Endothelial cell of umbilical vein (primary cell): Measurements from ENCODE around the gene SLIT1. TPM values are rescaled to one million over a fixed set of nuclear protein-coding genes. Genes with fewer than 3 reads are reported as not detected.

Experiments used
- BruUV-seq: library from RNA; stranded (reverse); fragments of 400-500 nt; replicated peaks from 2 replicates; lab custom pipeline; 2021; lab: Mats Ljungman, UMichigan
- CTCF ChIA-PET: fragments of 300-600, 350-600 bp; sonication (Branson Sonifier 250); formaldehyde crosslinking; loops from one replicate; lab custom pipeline; 2021; ENCODE audit warnings: antibody characterized with exemption, inconsistent platforms; lab: Charles Lee
- POLR2A ChIA-PET: fragments of 300-600, 350-600 bp; sonication (Branson Sonifier 250); formaldehyde crosslinking; loops from one replicate; lab custom pipeline; 2021; ENCODE audit warnings: antibody characterized with exemption, inconsistent platforms; lab: Charles Lee
- DNase-seq: peaks from one replicate; pipeline ENCODE4 v3.0.0-alpha.2; 2011; ENCODE audit warnings: low read depth, low spot score
- FAIRE-seq: peaks from 2 replicates; lab custom pipeline; 2011; peaks lifted over from hg19 to GRCh38; lab: Jason Lieb, UNC
- H2AFZ ChIP-seq: 2 replicates; pipeline ENCODE4 v1.6.0; 2012; ENCODE audit warnings: low read depth, low read length, control low read depth, inconsistent platforms
- H3K27ac ChIP-seq: 2 replicates; pipeline ENCODE4 v1.5.1; 2011; ENCODE audit warnings: low read depth, mild to moderate bottlenecking, control low read depth, low read length, moderate library complexity; ENCODE audit not compliant: insufficient read depth
- H3K27me3 ChIP-seq, 2 experiments: 2 replicates each; pipeline versions ENCODE4 v1.6.0 to v1.6.1; 2011; ENCODE audit warnings: low read length in 2 of 2, mixed read lengths in 1 of 2; ENCODE audit not compliant: control insufficient read depth in 2 of 2, insufficient read depth in 2 of 2
- H3K36me3 ChIP-seq, 2 experiments: 2 replicates in 1 of 2; 3 replicates in 1 of 2; pipeline ENCODE4 v1.5.1; 2011; ENCODE audit warnings: low read length in 2 of 2, mild to moderate bottlenecking in 1 of 2, moderate library complexity in 1 of 2; ENCODE audit not compliant: control insufficient read depth in 2 of 2, insufficient read depth in 2 of 2; ENCODE audit errors: extremely low read depth in 1 of 2
- H3K4me1 ChIP-seq: 3 replicates; pipeline ENCODE4 v1.5.1; 2011; ENCODE audit warnings: mild to moderate bottlenecking, low read length; ENCODE audit not compliant: control insufficient read depth, insufficient read depth; ENCODE audit errors: extremely low read depth
- H3K4me2 ChIP-seq: 2 replicates; pipeline ENCODE4 v1.6.1; 2011; ENCODE audit warnings: low read length, control low read depth, mixed read lengths; ENCODE audit not compliant: insufficient read depth
- H3K4me3 ChIP-seq, 3 experiments: fragments of 200-600 bp in 1 of 3; sonication (generic), shearing (Covaris generic) in 1 of 3; replicated peaks in 1 of 3; 2 replicates each; pipeline ENCODE4 v1.5.1; 2011 to 2016; ENCODE audit warnings: control low read depth in 3 of 3, low read length in 3 of 3, mild to moderate bottlenecking in 2 of 3, inconsistent platforms in 1 of 3, low read depth in 1 of 3, moderate library complexity in 1 of 3; ENCODE audit not compliant: insufficient read depth in 1 of 3
- H3K79me2 ChIP-seq: 2 replicates; pipeline ENCODE4 v1.6.0; 2012; ENCODE audit warnings: low read length, inconsistent platforms; ENCODE audit not compliant: control insufficient read depth, insufficient read depth
- H3K9ac ChIP-seq: replicated peaks from 2 replicates; pipeline ENCODE3; 2011; ENCODE audit warnings: low read length, control low read depth; ENCODE audit not compliant: insufficient read depth; ENCODE audit errors: extremely low read depth
- H3K9me1 ChIP-seq: replicated peaks from 3 replicates; pipeline ENCODE4 v1.6.0; 2011; ENCODE audit warnings: mild to moderate bottlenecking, low read length; ENCODE audit not compliant: control insufficient read depth, insufficient read depth; ENCODE audit errors: extremely low read depth
- H3K9me3 ChIP-seq: replicated peaks from 2 replicates; pipeline ENCODE4 v1.5.1; 2012; ENCODE audit warnings: low read length, inconsistent platforms; ENCODE audit not compliant: control insufficient read depth, insufficient read depth
- H4K20me1 ChIP-seq: replicated peaks from 2 replicates; pipeline ENCODE3; 2011; ENCODE audit warnings: mild to moderate bottlenecking, low read length; ENCODE audit not compliant: control insufficient read depth, insufficient read depth; ENCODE audit errors: extremely low read depth
- CTCF ChIP-seq, 2 donors: IDR thresholded peaks; 1 replicate in 1 of 2; 2 replicates in 1 of 2; pipeline ENCODE4 v1.5.1; 2011; ENCODE audit warnings: low read length in 2 of 2, mild to moderate bottlenecking in 2 of 2, moderate library complexity in 2 of 2, control low read depth in 1 of 2, inconsistent platforms in 1 of 2, low read depth in 1 of 2; ENCODE audit not compliant: insufficient read depth in 1 of 2; ENCODE audit errors: extremely low read depth in 1 of 2
- EZH2 ChIP-seq: IDR thresholded peaks from 2 replicates; pipeline ENCODE4 v1.6.1; 2012; ENCODE audit warnings: borderline replicate concordance, low read depth, mild to moderate bottlenecking, moderate library complexity, low read length, inconsistent platforms; ENCODE audit not compliant: severe bottlenecking
- GATA2 ChIP-seq: IDR thresholded peaks from 2 replicates; pipeline ENCODE4 v1.7.0; 2011; ENCODE audit warnings: low read depth, mild to moderate bottlenecking, moderate library complexity, mixed read lengths, low read length; ENCODE audit not compliant: insufficient read length, insufficient read depth
- MAX ChIP-seq: IDR thresholded peaks from 2 replicates; pipeline ENCODE4 v1.6.1; 2011; ENCODE audit not compliant: insufficient read depth, insufficient read length
- MYC ChIP-seq: IDR thresholded peaks from one replicate; pipeline ENCODE4 v1.6.1; 2011; ENCODE audit warnings: mild to moderate bottlenecking, low read depth, low read length
- POLR2A ChIP-seq: IDR thresholded peaks from 2 replicates; pipeline ENCODE4 v1.6.1; 2012; ENCODE audit warnings: low read depth, mild to moderate bottlenecking, control low read depth, low read length
- POLR2AphosphoS5 ChIP-seq: IDR thresholded peaks from 2 replicates; pipeline ENCODE4 v1.6.1; 2012; ENCODE audit warnings: low read depth, mild to moderate bottlenecking, control low read depth, low read length, moderate library complexity; ENCODE audit not compliant: insufficient read depth
- dilution Hi-C: fragments of 300-500 bp; cut with MboI; formaldehyde crosslinking; loops from one replicate; pipeline ENCODE4 v1.15.0; 2019; ENCODE audit warnings: low sequenced_read_pairs; ENCODE audit not compliant: extremely low pct_ligation_motif_present
- intact Hi-C: fragments of 100-400 bp; cut with micrococcal nuclease; formaldehyde crosslinking; loops from one replicate; pipeline ENCODE4 v1.10.0; 2022
- polyA plus RNA-seq, 4 experiments: library from polyadenylated mRNA; depleted of rRNA in 3 of 4; stranded (reverse) in 3 of 4; unstranded in 1 of 4; fragments of >200 nt; gene quantifications; 2 replicates each; pipeline versions ENCODE4 v1.2.1 to v1.2.3, GENCODE V29; 2011 to 2012; ENCODE audit warnings: missing spikeins in 1 of 4
- total RNA-seq: library from RNA; stranded (reverse); gene quantifications from 2 replicates; pipeline ENCODE4 v1.2.3, GENCODE V29; 2021

SLIT1 gene
- total and polyA plus RNA-seq, 2 donors (not counting 3 experiments of a cell fraction or from before 2014, with no cell fraction given), result 0.04 to 0.20 TPM

- no peak for DNase-seq
- FAIRE-seq, result no peak
- H3K9me3 ChIP-seq, result no peaks in the 10 kb centered on the region
- H3K27me3 ChIP-seq, result peaks cover 0 to 2% of the 10 kb centered on the region in 2 experiments
- ChIA-PET POLR2A (no interaction called here), CTCF (interaction anchor here (0.8 to 1.6 kb wide), 3 partner anchors 21 to 34 kb away, joined by 3 to 6 read pairs (median 5); no protein-coding TSS in a partner anchor)
- no peaks in the 10 kb centered on the region for H3K4me1 ChIP-seq
- no peak for TF ChIP-seq EZH2
- no peak for TF ChIP-seq POLR2A
- no peak for TF ChIP-seq MAX
- no peak for TF ChIP-seq MYC
- no peak for TF ChIP-seq GATA2
- TF ChIP-seq POLR2AphosphoS5, result no peak
- TF ChIP-seq CTCF (IDR thresholded peaks at IDR 0.05; ENCODE audit: extremely low read depth in 1 of 2, insufficient read depth in 1 of 2, low read depth in 1 of 2, low read length in 2 of 2), result no peak
- no peaks in the 10 kb centered on the region for H3K9me1 ChIP-seq
- H2AFZ ChIP-seq, result no peak overlapping the region
- H3K79me2 ChIP-seq, result no peaks in the 10 kb centered on the region
- H4K20me1 ChIP-seq, result no peaks in the 10 kb centered on the region
- dilution Hi-C loops, result no loop called here
- intact Hi-C loops, result no loop called here
- H3K4me3 ChIP-seq, result no peak overlapping the region
- BruUV-seq, result no TSS peak
- no peaks in the 10 kb centered on the region for H3K36me3 ChIP-seq
- no peak overlapping the region for H3K4me2 ChIP-seq
- no peak overlapping the region for H3K27ac ChIP-seq
- H3K9ac ChIP-seq, result no peak overlapping the region
Observed at GRCh38 chr10:97003804-97004201, 182.0 kb downstream of the SLIT1 start.
